HG03064 (cell line): ENCODE measurements around the gene PTRHD1.

Experiments used
- ATAC-seq: cut with Tn5 transposase; IDR thresholded peaks from one replicate; pipeline ENCODE4 v1.9.1; 2021; ENCODE audit warnings: low read depth; ENCODE audit not compliant: unreplicated experiment

Gene PTRHD1

DNA sequence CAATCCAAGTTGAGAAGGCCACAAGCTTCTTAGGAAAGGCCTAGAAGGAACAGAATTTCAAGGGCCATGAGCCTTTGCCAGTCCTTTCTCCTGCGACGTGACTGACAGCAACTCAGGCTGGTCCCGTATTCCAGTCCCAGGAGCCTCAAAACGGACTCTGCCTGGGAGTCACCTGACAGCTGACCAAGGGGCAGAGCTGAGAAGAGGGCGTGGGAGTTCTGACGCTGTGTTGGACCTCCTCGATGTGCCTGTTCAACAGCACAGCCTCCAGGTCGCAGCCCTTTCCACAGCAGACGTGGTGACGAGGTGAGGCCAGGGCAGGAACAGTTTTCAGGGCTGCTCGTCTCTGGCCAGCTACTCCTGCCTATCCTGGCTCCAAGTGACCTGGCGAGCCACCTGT lies 37.6 kb upstream of the PTRHD1 start:
- no peak for ATAC-seq

DNA sequence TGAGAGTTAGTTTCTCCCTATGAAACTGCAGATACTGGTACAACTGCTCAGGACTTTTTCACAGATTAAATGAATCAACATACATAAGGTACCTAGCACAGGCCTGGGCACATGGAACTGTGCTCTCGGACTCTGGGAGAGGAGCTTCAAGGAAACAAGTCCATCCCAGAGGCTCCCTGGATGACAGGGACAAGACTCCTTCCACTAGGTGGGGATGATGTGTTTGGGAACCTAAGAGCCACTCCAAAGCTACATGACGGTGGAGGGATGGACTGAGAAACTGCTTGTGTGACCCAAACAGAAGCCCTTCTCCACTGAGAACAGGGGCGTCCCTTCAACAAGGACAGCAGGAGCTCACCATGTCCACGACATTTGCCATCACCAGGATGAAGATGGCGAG lies 37.2 kb upstream of the PTRHD1 start:
- ATAC-seq, result no peak

DNA sequence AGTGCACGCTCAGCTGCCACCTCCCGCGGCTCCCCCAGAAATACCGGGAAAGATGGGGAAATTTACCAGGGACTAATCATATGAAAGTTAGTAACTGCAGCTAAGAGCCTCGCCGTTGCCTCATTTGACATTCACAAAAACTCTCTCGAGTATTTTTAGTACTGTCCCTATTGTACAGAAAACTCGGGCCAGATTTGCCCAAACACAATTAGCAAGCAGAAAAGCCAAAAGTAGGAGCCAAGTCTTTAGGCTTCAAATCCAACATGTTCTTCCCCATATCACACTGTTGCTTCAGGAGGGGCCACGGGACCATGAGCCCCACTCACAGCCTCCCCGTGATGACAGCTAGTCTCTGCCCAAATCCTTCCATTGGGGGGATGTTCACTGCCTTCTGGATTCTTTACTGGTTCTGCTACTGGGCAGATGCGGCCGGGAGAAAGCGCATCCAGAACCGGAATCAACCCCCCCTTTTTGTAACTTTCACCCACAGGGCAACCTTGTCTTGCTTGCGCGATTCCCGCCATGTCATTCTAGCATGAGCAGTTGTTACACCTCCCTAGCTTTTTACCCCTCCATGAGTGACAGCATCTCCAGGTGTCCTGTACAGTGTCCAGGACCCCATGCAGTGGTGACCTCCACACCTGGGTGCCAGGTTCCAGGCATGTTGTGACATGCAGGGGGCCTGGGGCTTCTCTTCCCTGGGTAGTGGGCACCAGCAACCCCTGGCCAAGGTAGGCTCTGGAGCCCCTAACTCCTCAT lies 35.2 kb upstream of the PTRHD1 start:
- ATAC-seq, result no peak

DNA sequence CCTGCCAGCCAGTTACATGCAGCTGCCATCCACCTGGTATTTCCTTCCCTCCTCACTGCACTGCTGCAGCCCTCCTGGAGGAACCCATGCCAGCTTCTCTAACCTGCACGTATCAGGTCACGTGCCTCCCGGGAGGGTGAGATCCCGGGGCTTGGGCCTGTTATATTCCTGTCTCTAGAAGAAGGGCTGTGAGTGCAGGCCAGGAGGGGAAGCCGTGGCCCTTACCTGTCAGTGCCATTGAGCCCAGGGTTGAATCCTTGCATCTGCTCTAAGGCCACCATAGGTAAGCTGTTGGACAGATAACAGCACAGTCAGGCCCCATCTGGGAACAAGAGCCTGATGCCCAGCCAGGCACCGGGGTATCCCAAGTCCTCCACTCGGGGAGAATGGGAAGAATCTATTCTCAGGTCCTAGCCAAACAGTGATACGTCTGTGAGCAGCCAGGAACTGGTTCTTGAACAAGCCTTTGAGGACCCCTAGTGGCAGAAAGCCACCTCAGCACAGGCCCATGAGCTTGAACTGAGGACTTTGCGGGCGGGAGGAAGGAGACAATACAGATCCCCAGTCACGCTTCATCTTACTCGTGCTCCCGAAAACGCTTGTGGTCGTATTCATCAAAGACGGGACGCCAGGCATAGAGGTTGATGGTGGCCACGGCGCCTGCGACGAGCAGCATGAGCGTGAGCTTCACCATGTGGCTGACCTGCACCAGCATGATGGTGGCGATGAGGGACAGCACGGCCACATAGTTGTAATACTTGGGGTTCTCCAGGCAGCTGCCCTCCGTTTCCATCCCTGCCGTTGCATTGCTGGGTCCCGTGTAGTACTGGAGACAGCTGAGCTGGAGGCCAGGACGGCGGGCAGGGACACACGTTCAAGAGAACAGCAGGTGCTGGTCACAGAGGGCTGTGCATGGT lies 34.4 kb upstream of the PTRHD1 start:
- peak; percentile 56 for ATAC-seq

- no peak for ATAC-seq
Observed at GRCh38 chr2:24826773-24827145, 33.6 kb upstream of the PTRHD1 start.

DNA sequence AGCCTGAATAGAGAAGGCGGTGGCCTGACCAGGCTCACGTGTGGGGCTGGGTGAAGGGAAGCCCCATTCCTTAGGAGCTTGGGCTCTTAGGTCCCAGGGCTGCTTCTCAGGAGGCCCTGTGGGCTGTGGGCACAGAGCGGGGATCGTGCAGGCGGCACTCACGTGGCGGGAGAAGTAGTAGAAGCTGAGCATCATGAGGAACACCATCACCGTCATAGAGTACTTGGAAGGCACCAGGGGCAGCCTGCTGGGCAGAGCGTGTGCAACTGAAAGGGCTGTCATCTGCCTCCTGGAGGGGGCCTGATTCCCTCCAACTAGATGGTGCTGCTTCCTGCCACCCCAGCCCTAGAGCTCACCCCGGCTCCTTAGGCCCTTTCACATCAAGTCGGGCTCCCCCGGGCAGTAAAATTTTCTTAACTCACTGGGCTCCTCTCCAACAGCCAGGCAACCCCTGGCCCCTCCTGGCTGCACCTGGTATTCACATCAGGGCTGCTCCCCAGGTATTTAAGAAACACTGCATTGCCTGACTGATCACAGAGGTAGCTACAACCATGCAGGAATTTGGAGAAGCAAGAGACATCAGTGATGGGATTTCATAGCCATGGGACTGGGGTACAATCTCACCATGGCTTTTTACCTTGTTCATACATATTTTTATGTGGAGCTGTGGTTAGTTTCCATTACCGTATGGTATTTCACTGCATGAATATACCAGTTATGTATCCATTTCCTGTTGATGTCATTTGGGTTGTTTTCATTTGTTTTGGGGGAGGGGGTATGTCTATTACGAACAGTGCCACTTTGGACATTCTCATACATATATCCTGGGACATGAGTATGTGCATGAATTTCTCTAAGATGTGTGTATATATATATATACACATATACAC lies 32.9 kb upstream of the PTRHD1 start:
- no peak for ATAC-seq

DNA sequence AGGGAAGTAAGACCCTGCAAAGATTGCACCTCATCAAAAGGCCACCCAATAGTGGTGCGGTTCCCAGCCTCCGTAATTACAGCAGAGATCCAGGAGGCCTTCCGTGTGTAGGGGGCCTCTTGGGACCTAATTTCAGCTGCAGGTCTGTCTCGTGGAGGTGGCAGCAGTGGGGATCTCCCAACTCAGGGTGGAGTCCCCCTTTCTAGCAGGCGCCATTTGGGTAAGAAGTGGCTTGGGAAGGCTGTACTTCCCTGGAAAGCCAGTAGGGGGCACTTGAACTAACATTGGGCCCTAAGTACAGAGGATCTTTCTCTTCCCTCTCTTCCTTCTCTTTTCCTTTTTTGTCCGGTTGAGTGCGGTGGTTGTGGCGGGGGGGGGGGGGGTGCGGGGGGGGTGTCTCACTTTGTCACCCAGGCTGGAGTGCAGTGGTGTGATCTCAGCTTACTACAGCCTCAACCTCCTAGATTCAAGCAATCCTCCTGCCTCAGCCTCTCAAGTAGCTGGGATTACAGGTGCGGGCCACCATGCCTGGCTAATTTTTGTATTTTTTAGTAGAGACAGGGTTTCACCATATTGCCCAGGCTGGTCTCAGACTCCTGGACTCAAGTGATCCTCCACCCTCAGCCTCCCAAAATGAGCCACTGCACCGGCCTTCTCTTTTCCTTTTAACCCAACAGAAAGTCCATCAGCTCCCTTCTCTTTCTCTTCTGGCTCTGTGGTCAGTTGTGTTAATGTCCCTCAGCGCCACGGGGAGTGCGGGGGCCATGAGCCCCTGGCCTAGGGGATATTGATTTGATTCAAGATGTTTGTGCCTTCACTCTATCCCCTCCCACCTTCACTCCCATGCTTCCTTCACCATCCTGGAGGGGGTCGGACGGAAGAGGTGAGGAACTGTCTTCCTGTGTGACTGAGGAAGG lies 32.0 kb upstream of the PTRHD1 start:
- ATAC-seq, result no peak

GRCh38 chr2:24824071-24824588 lies 30.9 kb upstream of the PTRHD1 start:
- ATAC-seq, result no peak

DNA sequence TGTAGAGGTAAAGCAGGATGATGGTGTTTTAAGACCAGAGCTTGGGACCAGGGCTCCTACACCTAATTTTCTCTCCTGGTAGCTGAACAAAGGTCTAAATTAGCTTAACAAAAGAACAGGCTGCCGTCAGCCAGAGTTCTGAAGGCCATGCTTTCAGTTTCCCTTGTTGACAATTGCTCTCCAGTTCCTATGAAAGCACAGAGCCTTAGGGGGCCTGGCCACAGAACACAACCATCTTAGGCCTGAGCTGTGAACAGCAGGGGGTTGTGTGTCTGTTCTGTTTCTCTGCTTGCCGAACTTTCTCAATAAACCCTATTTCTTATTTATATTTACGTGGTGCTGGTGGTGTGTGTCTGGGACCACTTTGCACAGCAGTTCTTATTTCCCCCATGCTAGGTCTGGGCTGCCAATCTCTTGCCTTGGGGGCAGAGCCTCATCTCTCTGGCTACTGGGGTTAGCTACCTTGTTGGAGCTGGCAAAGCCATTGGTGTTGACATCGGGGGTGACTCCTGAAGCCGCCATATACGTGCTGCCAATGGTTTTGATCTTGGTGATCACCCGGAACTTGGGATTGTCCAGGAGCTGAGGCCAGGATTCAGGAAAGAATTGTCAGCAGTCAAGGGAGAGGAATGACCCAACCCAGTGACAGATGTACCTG lies 29.0 kb upstream of the PTRHD1 start:
- no peak for ATAC-seq

GRCh38 chr2:24821433-24821891 lies 28.3 kb upstream of the PTRHD1 start:
- no peak for ATAC-seq

DNA sequence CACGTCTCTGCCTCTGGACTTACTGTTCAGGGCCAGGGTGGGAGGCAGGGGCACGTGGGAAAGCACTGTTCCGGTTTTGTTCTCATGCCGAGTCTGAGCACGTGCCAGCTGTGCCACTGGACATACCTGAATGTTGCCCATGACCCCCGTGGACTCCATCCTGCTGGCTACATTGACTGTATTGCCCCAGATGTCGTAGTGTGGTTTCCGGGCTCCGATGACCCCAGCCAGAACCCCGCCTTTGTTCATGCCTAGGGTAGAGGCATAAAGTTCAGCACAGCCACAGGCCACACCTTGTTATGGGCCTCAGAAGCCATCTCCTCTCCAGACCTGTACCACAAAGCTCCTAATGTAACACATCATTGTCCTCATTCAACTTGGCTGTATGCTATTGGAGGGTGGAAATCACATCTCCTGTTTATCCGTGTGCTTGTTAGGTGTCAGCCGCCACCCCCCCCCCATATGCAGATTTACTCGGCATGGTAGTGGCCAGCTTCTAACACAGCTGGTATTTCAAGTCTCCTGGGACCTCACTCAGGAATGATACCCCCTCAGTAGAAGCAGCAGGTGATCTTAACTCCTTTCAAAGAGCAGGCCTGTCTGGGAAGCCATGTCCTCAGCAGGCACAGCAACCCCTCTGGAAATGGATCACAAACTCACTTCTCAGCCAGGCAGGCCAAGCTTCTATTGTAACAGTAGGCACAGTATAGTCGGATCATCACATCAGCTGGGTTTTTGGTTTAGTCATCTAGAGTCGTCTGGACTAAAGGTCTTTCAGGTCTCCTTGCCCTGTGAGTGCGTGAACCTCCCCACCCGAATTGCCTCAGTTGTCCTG lies 27.6 kb upstream of the PTRHD1 start:
- ATAC-seq, result no peak

- no peak for ATAC-seq
Observed at GRCh38 chr2:24820175-24820513, 27.0 kb upstream of the PTRHD1 start.

DNA sequence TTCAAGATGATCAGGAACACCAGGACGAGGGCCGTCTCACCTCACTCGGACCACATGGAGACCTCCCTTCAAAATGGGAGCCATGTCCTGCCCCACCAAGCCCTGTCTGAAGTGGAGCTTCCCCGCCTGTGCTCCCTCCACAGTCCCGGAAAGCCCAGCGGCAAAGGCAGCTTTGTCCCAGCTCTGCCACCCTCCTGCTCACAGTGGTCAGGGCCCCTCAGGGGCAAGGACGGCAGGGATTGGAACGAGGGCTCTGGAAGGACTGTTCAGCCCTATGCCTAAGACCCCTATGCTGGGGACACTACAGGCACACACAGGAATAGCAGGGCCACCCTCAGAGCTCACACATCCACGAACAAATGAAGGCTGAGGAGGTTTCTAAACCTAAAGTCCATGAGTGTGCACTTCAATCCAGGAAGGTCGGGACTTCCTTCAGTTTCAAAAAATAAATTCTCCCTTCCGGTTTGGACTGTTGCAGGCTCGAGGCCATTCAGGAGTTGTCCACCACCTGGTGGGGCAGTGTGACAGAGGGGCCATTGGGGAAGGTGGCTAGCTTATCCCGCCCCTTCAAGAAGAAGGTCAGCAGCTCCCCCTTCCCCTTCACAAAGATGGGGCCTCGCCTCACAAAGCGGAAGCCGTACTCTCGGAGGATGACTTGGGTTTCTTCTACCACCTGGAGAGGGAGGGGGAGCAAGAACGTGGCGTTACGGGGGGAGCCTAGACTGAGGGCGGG lies 26.4 kb upstream of the PTRHD1 start:
- ATAC-seq, result no peak

- ATAC-seq, result no peak
Observed at GRCh38 chr2:24818721-24819167, 25.6 kb upstream of the PTRHD1 start.

GRCh38 chr2:24816884-24817283 lies 23.7 kb upstream of the PTRHD1 start:
- ATAC-seq, result no peak

- no peak for ATAC-seq
Observed at GRCh38 chr2:24816404-24816803, 23.2 kb upstream of the PTRHD1 start.

- ATAC-seq, result no peak
Observed at GRCh38 chr2:24815171-24815570, 22.0 kb upstream of the PTRHD1 start.
